GM21786 (cell line): Measurements from ENCODE around the gene THOC6.

Source experiments
- ATAC-seq: cut with Tn5 transposase; IDR thresholded peaks from one replicate; pipeline ENCODE4 v1.9.1; 2021; ENCODE audit not compliant: unreplicated experiment

Gene THOC6

DNA sequence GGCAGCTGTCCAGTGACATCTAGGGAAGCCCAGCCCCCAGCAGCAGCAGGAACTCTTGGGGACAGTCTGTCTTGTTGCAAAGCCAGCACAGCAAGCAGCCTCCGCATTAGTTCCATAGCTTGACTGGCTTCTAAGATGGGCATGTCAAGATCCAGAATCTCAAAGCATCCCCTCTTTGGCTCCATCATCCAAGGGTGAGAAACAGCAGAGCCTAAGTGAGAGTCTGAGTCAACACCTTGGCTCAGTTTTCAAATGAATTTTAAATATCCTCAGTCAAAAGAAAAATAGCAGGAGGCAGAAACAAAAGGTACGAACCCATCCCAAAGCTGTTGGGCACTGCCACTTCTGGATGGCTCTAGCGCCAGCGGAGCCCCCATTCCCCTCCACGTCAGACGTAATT, 8.9 kb upstream of the THOC6 start:
- ATAC-seq = no peak

DNA sequence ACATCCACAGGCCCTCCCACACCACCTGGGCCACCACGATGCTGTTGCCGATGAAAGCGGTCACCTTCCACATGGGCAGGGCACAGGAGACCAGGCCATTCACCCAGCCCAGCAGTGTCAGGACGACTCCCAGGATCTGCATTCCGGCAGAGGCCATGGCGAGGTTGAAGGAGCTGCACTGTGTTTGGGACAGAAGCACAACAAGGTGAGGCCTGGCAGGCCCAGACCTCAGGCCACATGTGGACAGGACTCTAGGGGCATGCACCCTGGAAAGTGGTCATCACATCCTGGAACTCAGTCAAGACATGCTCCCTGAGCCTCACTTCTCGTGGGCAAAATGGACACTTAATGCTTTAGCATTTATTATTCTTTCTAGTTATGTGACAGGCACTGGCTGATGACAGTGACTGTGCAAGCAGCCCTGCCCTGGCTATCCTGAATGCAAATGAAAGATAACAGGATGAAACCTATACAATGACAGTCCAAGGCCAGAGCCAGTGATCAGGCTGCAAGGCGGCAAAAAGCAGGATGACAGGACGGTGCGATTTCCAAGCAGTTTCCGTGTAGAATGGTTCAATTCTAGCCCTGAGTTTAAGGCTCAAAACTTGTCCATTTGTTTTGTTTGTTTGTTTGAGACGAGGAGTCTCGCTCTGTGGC, 7.8 kb upstream of the THOC6 start:
- ATAC-seq = no peak

DNA sequence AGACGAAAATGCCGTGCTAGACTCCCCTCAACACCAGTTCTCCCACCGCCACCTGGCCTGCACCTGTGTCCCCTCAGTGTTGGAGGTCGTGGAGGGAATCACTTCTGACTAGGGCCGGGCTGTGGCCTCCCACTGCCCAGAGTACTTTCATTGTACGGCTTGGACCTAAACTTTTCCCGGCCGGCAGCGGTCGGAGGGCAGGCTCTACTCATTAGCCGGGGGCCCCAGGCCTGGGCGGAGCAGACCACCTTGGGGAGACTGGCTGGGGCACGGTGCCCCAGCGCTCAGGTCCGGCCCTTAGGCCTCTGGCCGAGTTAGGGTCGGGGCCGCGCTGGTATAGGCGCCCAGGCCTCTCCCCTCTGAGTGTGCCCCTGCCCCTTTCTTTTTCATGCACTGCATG, 6.5 kb upstream of the THOC6 start:
- ATAC-seq = no peak

DNA sequence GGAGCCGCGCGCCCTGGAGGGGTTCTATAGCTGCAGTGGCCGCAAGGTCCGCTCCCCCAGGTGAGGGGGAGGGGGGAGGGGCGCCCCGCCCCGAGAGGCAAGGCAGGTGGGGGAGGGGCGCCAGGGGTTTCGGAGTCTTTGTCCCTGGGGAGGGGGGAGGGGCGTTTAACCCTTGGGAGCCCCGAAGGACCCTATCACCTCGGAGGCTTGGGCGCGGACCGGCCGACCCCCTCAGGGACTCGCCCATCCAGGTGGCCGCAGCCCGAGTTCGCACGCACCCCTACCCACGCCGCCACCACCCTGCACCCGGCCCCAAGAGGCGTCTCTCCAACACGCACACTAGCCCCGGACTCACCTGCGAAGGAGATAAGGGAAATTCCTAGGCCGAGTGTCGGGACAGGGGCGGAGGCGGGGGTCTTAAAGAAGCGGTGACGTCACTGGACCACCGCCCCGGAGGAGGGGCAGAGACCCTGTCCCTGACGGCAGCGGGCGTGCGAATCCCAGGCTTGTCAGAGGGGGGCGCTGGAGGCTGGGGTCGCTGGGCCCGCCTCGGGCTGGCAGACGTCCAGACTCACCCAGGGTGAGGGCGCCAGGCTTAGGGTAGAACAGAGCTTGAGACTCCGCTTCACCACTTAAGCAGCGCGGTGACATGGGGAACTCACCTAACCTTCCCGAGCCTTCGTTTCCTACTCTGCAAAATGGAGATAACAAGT, 5.9 kb upstream of the THOC6 start, which contains the start of gene CLDN6:
TSS of gene CLDN6 (minus strand) at position 390 of the 713 bp plus-strand sequence. CDS start 2,162 bp downstream, outside the sequence.
- ATAC-seq = no peak

DNA sequence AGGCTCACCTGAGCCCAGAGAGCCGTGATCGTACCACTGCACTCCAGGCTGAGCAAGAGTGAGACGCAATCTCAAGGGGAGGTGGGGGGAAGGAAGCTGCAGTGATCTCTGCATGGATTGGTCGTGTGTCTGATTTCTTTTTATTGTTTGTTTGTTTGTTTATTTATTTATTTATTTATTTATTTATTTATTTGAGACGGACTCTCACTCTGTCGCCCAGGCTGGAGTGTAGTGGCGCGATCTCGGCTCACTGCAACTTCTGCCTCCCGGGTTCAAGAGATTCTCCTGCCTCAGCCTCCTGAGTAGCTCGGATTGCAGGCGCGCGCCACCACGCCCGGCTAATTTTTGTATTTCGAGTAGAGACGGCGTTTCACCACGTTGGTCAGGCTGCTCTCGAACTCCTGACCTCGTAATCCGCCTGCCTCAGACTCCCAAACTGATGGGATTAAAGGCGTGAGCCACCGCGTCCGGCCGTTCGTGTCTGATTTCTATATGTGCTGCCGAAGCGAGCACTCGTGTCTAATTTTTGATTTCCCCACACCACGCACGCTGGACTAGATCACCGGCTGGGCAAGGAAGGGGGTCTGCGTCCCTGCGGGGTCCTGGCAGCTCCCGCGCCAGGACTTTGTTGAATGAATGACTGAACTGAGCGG, 4.1 kb upstream of the THOC6 start:
- no peak for ATAC-seq

DNA sequence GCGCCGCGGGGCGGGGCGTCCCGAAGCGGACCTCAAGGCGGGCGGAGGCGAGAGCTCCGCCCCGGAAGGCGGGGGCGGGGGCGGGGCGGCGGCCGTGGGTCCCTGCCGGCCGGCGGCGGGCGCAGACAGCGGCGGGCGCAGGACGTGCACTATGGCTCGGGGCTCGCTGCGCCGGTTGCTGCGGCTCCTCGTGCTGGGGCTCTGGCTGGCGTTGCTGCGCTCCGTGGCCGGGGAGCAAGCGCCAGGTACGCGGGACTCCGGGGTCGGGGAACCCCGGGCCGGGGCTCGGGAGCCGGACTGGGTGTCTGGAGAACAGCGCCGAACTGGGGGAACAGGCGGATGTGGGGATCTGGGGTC, 3.6 kb upstream of the THOC6 start, which contains the start of gene TNFRSF12A:
TSS of gene TNFRSF12A (plus strand) at position 122 of the 357 bp plus-strand sequence. CDS start at position 152, 30 bp downstream.
- ATAC-seq = no peak

DNA sequence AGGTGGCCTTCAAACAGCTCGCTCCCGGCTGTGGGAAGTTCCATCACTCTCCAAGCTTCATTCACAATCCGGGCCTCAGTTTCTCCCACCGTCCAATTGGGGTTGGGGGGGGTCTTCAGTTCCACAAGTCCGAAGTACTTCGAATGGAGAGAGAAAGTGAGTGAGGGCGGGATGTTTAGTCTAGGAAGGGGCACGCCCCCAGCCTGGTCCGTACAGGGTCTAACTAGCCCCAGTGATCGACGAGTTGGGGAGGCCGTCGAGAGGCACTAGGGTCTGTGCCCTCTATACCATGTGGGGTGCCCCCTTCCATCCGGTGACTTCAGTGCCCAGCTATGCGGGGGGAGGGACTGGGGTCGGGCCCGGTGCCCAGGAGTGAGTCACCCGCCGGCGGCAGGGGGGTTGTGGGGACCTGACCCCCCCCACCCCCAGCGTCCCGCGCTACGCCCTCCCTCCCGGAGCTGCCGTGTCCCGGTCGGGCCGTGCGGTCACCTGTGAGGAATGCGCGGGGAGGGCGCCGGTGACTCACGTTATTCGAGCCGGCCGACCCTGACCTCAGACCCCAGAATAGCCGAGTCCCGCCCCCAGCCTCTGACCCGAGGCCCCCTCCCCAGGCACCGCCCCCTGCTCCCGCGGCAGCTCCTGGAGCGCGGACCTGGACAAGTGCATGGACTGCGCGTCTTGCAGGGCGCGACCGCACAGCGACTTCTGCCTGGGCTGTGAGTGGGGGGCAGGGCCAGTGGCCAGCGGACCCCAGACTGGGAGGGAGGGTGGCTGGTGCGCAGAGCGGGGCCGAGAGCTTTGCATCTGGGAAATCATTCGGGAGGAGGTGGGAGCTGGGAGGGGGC, 3.0 kb upstream of the THOC6 start:
- ATAC-seq = no peak

DNA sequence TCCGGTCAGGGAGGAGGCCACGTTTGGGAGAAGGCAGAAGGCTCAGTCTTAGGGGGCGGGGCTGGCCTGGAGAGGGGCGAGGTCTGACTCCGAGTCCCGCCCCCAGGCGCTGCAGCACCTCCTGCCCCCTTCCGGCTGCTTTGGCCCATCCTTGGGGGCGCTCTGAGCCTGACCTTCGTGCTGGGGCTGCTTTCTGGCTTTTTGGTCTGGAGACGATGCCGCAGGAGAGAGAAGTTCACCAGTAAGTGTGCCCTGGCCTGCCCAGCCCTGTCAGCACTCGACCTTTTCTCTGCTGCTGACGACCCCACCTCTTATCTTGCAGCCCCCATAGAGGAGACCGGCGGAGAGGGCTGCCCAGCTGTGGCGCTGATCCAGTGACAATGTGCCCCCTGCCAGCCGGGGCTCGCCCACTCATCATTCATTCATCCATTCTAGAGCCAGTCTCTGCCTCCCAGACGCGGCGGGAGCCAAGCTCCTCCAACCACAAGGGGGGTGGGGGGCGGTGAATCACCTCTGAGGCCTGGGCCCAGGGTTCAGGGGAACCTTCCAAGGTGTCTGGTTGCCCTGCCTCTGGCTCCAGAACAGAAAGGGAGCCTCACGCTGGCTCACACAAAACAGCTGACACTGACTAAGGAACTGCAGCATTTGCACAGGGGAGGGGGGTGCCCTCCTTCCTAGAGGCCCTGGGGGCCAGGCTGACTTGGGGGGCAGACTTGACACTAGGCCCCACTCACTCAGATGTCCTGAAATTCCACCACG, 2.2 kb upstream of the THOC6 start:
- no peak for ATAC-seq

DNA sequence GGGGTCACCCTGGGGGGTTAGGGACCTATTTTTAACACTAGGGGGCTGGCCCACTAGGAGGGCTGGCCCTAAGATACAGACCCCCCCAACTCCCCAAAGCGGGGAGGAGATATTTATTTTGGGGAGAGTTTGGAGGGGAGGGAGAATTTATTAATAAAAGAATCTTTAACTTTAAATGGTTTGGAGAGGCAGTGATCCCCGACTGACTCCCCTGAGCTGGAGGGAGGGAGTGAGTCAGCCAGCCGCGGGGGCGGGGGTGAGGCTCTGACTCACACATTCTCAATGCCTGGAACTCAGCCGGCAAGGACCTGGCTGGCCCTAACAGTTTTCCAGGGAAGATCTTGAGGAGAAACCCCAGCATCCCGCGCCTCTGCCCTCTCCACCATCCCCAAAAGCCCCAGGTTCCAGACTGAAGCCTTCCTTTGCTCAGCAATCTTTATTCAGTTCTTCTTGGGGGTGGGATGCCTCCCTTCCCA, 1.6 kb upstream of the THOC6 start:
- no peak for ATAC-seq

DNA sequence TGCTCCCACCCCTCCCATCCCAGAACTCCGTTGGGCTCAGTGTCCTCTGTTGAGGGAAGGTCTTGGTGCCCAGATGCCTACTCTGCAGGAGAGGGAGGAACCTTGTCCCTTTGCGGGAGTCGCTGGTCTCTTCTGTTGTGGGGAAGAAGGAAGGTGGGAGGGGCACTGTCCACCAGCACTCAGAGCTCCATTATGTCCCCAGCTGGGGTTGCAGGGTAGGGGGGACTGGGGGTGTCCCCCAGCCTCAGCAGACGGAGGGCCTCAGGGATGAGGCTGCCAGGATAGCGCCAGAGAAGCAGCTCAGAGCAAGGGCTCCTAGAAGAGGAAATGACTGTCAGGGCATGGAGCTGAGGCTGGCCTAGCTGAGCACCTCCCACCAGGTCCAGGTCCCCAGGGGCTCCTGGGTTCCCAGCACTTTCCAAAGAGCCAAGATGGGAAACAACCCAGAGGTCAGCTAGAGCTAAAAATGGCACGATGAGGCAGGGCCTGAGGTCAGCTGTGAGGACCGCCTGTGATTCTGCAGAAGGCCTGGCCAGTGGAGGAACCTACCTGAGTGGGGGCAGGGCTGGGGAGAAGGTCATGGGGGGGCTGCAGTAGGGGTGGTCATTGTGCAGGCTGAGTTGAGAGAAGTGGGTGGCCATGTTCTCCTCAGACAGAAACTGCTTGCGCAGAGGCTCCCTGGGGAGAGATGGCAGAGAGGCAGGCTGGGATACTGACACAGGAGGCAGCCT, 986 bp upstream of the THOC6 start:
- ATAC-seq = no peak

DNA sequence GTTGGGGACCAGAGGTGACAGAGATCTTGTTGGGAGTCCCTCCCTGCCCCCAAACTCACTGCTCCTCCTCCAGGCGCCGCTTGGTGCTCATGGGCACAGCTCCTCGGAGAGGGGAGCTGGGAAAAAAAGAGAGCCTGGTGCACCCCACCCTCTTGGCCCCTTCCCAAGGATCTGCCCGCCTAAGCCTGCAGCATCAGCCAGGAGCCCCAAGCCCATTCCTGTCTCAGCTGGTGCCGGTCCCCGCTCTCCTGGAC, 493 bp upstream of the THOC6 start:
- ATAC-seq = no peak

DNA sequence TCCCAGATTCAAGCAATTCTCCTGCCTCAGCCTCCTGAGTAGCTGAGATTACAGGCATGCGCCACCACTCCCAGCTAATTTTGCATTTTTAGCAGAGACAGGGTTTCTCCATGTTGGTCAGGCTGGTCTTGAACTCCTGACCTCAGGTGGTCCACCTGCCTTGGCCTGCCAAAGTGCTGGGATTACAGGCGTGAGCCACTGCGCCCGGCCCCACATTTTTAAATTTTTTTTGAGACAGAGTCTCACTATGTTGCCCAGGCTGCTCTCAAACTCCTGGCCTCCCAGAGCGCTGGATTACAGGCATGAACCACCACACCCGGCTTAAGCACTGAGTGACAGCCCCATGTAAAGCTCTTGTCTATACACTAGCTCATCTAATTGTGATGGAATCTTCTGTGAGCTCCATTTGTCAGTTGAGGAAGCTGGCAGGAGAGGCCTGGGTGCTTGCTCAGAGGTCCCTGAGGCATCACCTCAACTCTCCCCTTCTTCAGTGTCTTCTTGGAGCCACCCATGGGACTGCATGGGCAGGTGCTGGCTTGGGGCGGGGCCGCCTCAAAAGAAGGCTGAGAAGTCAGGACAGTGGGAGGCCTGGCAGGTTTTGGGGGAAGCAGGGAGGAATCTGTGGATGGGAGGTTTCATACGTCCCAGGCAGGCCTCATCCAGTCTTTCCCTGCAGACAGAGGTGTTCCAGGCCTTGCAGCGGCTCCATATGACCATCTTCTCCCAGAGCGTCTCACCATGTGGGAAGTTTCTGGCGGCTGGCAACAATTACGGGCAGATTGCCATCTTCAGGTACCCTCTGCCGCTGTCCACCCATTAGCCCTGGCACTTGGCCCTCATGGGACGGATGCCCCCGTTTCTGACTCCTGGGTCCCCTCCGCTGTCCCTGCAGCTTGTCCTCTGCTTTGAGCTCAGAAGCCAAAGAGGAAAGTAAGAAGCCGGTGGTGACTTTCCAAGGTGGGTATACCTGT, 1.5 kb downstream of the THOC6 start:
- ATAC-seq = no peak

DNA sequence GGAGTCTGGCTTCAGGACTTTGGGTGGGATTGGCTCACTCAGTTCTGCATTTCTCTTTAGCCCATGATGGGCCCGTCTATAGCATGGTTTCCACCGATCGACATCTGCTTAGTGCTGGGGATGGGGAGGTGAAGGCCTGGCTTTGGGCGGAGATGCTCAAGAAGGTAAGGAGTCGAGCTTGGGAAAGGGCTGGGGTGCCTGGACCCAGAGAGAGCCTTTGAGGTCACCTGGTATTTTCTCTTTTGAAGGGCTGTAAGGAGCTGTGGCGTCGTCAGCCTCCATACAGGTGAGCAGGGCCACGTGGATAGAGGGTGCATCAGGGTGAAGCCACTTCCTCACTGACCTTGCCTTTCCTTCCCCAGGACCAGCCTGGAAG, 2.2 kb downstream of the THOC6 start:
- no peak for ATAC-seq

DNA sequence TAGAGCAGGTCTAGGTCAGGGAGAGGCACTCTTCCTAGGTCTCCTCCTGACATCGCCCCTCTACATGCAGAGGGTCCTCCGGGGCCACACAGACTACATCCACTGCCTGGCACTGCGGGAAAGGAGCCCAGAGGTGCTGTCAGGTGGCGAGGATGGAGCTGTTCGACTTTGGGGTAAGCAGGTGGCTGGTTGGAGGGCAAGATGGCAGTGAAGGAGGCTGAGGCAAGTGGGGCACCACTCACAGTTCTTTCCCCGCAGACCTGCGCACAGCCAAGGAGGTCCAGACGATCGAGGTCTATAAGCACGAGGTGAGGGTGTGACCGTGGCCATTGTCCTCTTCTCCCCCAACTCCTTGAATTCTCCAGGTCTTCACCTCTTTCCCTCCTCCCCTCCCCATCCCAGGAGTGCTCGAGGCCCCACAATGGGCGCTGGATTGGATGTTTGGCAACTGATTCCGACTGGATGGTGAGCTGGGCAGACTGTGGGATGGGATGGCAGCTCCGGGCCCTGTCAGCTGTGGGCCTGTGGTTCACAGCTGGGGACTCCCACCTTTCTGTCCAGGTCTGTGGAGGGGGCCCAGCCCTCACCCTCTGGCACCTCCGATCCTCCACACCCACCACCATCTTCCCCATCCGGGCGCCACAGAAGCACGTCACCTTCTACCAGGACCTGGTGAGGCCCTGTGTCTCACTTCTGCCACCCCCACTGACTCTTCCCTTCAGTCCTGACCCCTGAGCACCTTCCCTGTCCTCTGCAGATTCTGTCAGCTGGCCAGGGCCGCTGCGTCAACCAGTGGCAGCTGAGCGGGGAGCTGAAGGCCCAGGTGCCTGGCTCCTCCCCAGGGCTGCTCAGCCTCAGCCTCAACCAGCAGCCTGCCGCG, 3.0 kb downstream of the THOC6 start:
- ATAC-seq = no peak

DNA sequence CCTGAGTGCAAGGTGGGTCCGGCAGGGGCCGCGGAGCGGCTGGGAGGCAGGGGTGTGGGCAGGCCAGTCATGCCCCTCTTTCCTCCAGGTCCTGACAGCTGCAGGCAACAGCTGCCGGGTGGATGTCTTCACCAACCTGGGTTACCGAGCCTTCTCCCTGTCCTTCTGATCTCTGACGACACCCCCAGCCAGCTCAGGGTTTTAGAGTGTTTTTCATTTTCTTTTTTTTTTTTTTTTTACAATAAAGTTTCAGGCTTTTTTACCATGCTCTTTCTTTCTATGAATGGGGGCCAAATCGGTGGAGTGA, 3.6 kb downstream of the THOC6 start:
- no peak for ATAC-seq

DNA sequence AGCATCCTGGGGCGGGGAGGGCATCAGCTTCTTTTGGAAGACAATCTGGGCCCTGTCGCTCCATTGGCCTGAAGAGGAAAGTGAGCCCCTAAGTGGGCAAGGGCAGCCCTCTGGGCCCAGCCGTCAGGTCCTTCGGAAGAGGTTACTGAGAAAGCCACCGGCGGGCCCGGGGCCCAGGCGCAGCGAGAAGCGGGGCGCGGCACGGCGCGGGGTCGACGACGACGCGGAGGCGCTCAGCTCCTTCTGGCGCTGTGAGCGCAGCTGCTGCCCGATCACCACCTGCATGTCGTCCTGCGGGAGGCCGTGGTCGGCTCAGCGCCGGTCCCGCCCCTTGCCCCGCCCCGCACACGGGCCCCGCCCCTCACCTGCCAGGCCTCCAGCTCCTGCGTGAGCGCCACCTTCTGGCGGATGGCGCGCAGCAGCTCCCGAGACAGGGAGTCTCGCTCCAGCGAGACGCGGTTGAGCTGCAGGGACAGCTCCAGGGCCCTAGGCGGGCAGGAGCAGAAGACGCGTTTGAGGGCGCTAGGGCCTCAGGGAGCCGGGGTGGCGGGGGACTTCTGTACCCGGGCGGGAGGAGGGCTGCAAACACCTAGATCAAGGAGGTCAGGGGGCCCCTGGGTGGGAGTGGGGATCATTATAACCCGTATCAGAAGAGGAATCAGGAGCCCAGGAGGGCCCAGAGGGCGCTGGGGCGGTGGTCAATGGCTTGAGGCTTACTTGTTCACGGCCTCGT, 4.3 kb downstream of the THOC6 start:
- no peak for ATAC-seq

DNA sequence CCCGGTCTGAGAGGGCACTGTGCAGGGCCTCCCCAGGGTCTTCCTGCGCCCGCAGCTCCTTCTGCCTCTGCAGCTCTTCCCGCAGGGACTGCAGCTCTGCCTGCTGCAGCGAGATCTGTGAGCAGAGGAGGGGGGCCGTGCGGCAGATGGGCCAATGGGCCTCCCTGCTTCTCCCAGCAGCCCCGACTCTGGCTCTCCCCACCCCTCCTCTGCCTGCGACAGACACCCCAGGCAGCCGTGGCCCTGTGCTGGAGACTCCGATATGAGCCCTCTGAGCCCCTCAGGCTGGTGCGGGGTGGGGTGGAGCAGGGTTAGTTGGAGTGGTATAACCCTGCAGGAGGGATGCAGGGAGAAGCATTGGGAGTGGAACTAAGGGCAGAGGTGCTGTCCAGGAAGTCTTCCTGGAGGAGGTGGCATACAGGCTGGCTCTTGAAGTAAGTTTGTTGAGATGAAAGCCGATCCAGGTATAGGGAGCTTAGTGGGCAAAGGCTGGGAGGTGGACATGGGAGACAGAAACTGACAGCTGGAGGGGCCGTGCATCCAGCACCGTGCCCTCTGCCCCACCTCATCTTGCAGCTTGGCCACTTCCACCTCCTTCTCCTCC, 5.0 kb downstream of the THOC6 start:
- ATAC-seq = no peak
